Adipocyte (in vitro differentiated cells): ENCODE results near the gene CGAS.
"Not testable (repeated sequence)": the region's sequence is repeated elsewhere in the genome, so short reads cannot be mapped to it uniquely, and the experiment has no call there.

ENCODE experiments used
- DNase-seq: peaks from one replicate; pipeline ENCODE4 v3.0.0-alpha.2; 2015; ENCODE audit warnings: low read depth
- H3K27me3 ChIP-seq: replicated peaks from 2 replicates; pipeline ENCODE4 v1.7.0; 2013; ENCODE audit warnings: mild to moderate bottlenecking, low read length, moderate library complexity; ENCODE audit not compliant: control insufficient read depth, insufficient read depth
- H3K36me3 ChIP-seq: 2 replicates; pipeline ENCODE4 v1.7.0; 2013; ENCODE audit warnings: low read length, mild to moderate bottlenecking, moderate library complexity; ENCODE audit not compliant: control insufficient read depth, insufficient read depth, severe bottlenecking
- H3K4me1 ChIP-seq: 2 replicates; pipeline ENCODE4 v1.7.0; 2013; ENCODE audit warnings: mild to moderate bottlenecking, low read length, moderate library complexity; ENCODE audit not compliant: control insufficient read depth, insufficient read depth
- H3K4me3 ChIP-seq: 2 replicates; pipeline ENCODE4 v1.7.0; 2013; ENCODE audit warnings: mild to moderate bottlenecking, low read length, moderate library complexity
- H3K9ac ChIP-seq: 2 replicates; pipeline ENCODE4 v1.7.0; 2013; ENCODE audit warnings: mild to moderate bottlenecking, low read length, moderate library complexity
- H3K9me3 ChIP-seq: 2 replicates; pipeline ENCODE4 v1.7.0; 2013; ENCODE audit warnings: mild to moderate bottlenecking, low read length, moderate library complexity; ENCODE audit not compliant: control insufficient read depth

CGAS gene

GRCh38 chr6:73459474-73459873, 7.4 kb upstream of the CGAS start:
- H3K36me3 ChIP-seq, H3K27me3 ChIP-seq, H3K4me3 ChIP-seq, H3K9me3 ChIP-seq, H3K9ac ChIP-seq, DNase-seq: not testable (repeated sequence)
- peaks cover 16% of the 10 kb centered on the region for H3K4me1 ChIP-seq

GRCh38 chr6:73455865-73456629, 4.0 kb upstream of the CGAS start:
- H3K9me3 ChIP-seq, result no peaks in the 10 kb centered on the region
- no peak overlapping the region for H3K9ac ChIP-seq
- DNase-seq, result peak; percentile 55
- no peaks in the 10 kb centered on the region for H3K36me3 ChIP-seq
- no peak overlapping the region for H3K4me3 ChIP-seq
- peaks cover 9% of the 10 kb centered on the region for H3K4me1 ChIP-seq
- no peaks in the 10 kb centered on the region for H3K27me3 ChIP-seq

DNA sequence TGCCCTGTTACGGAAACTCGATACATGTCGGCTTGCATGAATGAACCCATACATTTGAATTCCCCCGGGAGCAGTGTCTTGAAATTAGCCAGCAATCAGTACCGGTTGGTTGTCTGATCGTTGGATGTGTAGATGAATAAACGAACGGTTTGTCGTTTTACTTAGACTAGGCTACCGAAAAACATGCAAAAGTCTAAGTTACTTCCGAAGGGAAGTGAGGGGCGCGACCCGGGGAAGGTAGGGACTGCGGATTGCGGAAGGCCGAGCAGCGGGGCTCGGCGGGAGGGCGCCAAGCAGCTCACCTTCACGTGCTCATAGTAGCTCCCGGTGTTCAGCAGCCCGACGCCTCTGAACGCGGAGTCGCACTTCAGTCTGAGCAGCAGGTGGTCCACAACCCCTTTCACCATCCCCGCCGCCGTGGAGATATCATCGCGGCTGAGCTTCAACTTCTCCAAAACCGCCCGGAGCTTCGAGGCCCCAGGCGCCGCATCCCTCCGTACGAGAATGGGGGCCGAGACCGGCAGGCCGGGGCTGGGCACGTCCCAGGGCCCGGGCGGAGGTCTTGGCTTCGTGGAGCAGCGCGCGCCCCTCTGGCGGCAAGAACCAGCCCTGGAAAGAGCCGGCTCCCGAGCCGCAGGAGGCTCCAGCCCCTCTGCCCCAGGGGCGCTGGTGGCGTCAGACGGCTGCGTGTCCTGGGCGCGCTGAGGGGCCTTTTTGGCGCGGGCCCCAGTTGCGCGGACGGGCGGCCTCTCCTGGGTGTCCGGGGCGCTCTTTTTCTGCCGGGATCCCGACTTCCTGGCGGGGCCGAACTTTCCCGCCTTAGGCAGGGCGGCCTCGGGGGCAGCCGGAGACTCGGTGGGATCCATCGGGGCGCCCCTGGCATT, 632 bp downstream of the CGAS start:
- peak; percentile 79 for DNase-seq
- Histone ChIP-seq H3K4me3 (peak overlapping the region; percentile 87), H3K27me3 (no peaks in the 10 kb centered on the region), H3K4me1 (peaks cover 7% of the 10 kb centered on the region), H3K9ac (peak overlapping the region; percentile 86), H3K36me3 (no peaks in the 10 kb centered on the region), H3K9me3 (no peaks in the 10 kb centered on the region)

DNA sequence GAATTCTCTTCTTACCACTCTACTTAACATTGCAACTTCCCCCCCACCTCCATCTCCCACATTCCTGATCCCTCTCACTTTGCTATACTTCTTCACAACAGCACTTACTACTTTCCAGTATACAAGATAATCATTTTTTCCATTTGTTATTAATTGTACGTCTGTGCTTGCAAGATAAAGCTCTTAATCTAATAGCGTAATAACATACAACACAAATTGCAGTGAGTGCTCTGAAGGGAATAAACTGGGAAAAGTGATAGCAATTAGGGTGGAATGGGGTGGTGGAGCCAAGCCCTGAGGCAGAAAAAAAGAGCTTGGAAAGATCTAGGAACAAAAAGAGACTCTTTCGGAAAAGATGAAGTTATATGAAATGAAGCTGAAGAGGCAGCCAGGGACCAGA, 8.5 kb downstream of the CGAS start:
- Histone ChIP-seq H3K4me1 (no peaks in the 10 kb centered on the region), H3K4me3 (no peak overlapping the region), H3K9ac (no peak overlapping the region), H3K9me3 (no peaks in the 10 kb centered on the region), H3K27me3 (no peaks in the 10 kb centered on the region), H3K36me3 (no peaks in the 10 kb centered on the region)
- DNase-seq, result no peak

- no peak overlapping the region for H3K4me3 ChIP-seq
- no peaks in the 10 kb centered on the region for H3K9me3 ChIP-seq
- no peak overlapping the region for H3K9ac ChIP-seq
- no peak for DNase-seq
- no peaks in the 10 kb centered on the region for H3K27me3 ChIP-seq
- H3K36me3 ChIP-seq, result peaks cover under 1% of the 10 kb centered on the region
- H3K4me1 ChIP-seq, result no peaks in the 10 kb centered on the region
Observed at GRCh38 chr6:73435236-73435635, 16.9 kb downstream of the CGAS start.

DNA sequence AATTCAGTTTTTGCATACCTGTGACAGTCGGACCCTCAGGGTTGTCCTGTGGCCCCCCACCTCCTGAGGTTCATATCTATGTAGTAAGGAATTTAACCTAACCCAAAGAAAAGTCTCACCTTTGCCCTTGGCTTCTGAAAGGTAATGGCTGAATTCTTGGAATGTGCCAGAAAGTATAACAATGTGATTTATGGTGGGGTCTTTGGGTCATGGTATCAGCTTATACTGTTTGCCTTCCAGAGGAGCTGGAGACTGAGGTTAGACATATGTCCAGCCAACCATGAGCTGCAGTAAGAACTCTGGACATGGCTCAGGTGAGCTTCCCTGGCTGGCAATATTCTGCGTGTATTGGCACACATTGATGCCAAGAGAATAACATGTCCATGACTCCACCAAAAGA, 30.6 kb downstream of the CGAS start:
- Histone ChIP-seq H3K36me3 (peaks cover 6% of the 10 kb centered on the region), H3K27me3 (no peaks in the 10 kb centered on the region), H3K9ac (no peak overlapping the region), H3K4me1 (no peaks in the 10 kb centered on the region), H3K4me3 (no peak overlapping the region), H3K9me3 (no peaks in the 10 kb centered on the region)
- DNase-seq, result no peak

- no peaks in the 10 kb centered on the region for H3K9me3 ChIP-seq
- H3K9ac ChIP-seq, result no peak overlapping the region
- no peaks in the 10 kb centered on the region for H3K4me1 ChIP-seq
- no peak overlapping the region for H3K4me3 ChIP-seq
- DNase-seq, result peak; percentile 7
- H3K36me3 ChIP-seq, result no peaks in the 10 kb centered on the region
- no peaks in the 10 kb centered on the region for H3K27me3 ChIP-seq
Observed at GRCh38 chr6:73418081-73418741, 33.9 kb downstream of the CGAS start.

DNA sequence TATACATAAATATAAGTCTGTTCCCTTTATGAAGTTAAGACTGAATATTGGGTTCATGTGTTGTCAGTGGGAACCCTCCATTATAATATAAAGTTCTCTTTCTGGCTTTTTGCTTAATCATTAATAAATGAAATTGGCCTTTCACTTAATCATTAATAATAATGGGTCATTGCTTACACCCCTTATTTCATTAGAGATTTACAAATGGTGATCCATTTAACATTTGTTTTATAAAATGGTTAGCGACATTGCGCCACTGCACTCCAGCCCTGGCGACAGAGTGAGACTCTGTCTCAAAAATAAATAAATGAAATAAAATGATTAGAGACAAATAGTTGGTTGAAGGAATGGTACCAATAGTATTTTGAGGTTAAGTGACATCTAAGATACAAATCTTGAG, 39.0 kb downstream of the CGAS start:
- peaks cover 6% of the 10 kb centered on the region for H3K4me1 ChIP-seq
- DNase-seq, result no peak

DNA sequence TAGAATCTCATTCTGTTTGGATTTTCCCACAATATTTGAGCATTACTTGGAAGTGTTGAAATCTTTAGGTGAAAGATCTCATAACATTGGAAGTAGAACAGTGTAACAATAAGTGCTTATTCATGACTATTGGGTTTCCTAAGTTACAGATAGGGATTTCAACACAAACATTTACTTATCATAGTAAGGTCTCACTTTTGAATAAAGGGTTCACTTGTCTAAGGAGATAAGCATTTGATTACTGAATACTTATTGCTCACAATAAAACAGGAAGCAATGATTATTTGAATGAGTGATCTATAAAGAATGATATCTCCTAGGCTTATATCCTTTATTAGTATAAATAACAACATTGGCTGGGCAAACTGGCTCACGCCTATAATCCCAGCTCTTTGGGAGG, 42.7 kb downstream of the CGAS start:
- H3K9ac ChIP-seq, result no peak overlapping the region
- DNase-seq, result no peak
- peaks cover 6% of the 10 kb centered on the region for H3K4me1 ChIP-seq
- H3K36me3 ChIP-seq, result no peaks in the 10 kb centered on the region
- no peak overlapping the region for H3K4me3 ChIP-seq
- no peaks in the 10 kb centered on the region for H3K27me3 ChIP-seq
- no peaks in the 10 kb centered on the region for H3K9me3 ChIP-seq

More for the DNA sequence above, 39.0 kb downstream of the CGAS start:
- H3K9me3 ChIP-seq, result no peaks in the 10 kb centered on the region
- H3K4me3 ChIP-seq, result no peak overlapping the region
- no peak overlapping the region for H3K9ac ChIP-seq
- H3K27me3 ChIP-seq, result no peaks in the 10 kb centered on the region
- no peaks in the 10 kb centered on the region for H3K36me3 ChIP-seq

DNA sequence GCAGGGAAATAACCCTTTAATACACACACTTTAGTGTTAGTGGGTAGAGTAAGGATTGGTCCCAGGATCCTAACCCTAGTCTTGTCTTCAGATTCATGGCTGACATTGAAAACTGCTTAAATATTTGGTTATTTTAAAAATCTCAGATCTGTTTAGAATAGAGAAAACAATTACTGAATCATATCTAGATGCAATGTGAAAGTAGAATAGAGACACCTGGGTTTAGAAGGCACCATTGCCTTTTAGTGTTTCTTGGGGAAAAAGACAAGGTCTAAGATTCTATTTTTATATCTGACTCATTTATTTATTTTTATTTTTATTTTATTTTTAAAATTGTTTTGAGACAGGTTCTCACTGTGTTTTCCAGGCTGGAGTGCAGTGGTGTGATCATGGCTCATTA, 51.4 kb downstream of the CGAS start:
- peaks cover 8% of the 10 kb centered on the region for H3K4me1 ChIP-seq
- no peak for DNase-seq

DNA sequence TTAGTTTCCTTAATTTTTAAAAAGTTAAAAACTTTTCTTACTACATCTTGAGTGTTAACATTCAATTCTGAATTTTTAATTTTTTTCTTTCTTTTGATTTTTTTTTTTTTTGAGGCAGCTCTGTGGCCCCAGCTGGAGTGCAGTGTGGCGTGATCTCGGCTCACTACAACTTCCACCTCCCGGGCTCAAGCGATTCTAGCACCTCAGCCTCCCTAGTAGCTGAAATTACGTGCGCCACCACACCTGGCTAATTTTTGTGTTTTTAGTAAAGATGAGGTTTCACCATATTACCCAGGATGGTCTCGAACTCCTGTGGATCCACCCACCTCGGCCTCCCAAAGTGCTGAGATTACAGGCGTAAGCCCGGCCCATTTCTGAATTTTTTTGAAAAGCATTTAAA, 56.2 kb downstream of the CGAS start:
- H3K9me3 ChIP-seq, result no peaks in the 10 kb centered on the region
- no peaks in the 10 kb centered on the region for H3K36me3 ChIP-seq
- no peak overlapping the region for H3K4me3 ChIP-seq
- DNase-seq, result no peak
- no peaks in the 10 kb centered on the region for H3K27me3 ChIP-seq
- no peak overlapping the region for H3K9ac ChIP-seq
- peaks cover 8% of the 10 kb centered on the region for H3K4me1 ChIP-seq

More for the DNA sequence above, 51.4 kb downstream of the CGAS start:
- Histone ChIP-seq H3K4me3 (no peak overlapping the region), H3K9ac (no peak overlapping the region), H3K36me3 (no peaks in the 10 kb centered on the region), H3K9me3 (no peaks in the 10 kb centered on the region), H3K27me3 (no peaks in the 10 kb centered on the region)
